ENCODE measurements around the gene FBXO17.

GRCh38 chr19:39024875-39025641, 49.5 kb upstream of the FBXO17 start:
- no peak for TF ChIP-seq EZH2 (IDR thresholded peaks at IDR 0.05; ENCODE audit: insufficient read depth, poor library complexity, severe bottlenecking)
- TF ChIP-seq EZH2phosphoT487 (IDR thresholded peaks at IDR 0.05; ENCODE audit: insufficient read depth, low read depth): no peak

Data from GM23248 (cell line).